NCI-H2196 (cell line): Measurements from ENCODE around the gene PTGIS.
A peak's percentile ranks its signal among the peaks of the same experiment; 100 is the strongest.

Experiments
- DNase-seq: peaks from one replicate; lab custom pipeline; 2025; ENCODE audit not compliant: unreplicated experiment; lab: John Stamatoyannopoulos, UW

PTGIS gene

DNA sequence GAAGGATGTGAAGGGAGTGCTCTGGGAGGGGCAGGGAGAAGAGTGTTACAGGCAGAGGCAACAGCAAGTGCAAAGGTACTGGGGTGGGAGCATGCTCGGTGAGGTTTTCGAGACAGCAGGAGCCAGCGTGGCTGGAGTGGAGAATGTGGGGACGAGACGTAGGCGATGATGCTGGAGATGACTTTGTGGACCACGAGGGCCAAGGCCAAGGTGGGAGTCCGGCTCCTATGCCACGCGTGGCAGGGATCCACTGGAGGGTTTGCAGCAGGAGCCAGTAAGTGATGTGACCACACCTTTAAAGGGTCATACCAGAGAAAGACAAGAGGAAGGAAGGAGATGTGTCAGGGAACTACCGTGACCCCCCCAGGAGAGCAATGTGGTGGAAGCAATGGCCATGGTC lies 7.3 kb downstream of the PTGIS start:
- no peak for DNase-seq

DNA sequence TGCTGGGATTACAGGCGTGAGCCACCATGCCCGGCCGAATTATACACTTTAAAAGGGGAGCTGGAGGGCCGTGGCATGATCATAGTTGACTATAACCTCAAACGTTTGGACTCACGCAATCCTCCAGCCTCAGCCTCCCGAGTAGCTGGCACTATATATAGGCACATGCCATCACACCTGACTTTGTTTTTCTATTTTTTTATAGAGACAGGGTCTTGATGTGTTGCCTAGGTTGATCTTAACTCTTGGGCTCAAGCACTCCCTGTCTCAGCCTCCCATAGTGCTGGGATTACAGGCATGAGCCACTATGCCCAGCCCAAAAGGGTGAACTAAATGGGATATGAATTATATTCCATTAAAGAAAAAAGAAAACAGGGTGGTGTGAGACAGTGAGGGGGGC lies 7.8 kb downstream of the PTGIS start:
- DNase-seq, result no peak

DNA sequence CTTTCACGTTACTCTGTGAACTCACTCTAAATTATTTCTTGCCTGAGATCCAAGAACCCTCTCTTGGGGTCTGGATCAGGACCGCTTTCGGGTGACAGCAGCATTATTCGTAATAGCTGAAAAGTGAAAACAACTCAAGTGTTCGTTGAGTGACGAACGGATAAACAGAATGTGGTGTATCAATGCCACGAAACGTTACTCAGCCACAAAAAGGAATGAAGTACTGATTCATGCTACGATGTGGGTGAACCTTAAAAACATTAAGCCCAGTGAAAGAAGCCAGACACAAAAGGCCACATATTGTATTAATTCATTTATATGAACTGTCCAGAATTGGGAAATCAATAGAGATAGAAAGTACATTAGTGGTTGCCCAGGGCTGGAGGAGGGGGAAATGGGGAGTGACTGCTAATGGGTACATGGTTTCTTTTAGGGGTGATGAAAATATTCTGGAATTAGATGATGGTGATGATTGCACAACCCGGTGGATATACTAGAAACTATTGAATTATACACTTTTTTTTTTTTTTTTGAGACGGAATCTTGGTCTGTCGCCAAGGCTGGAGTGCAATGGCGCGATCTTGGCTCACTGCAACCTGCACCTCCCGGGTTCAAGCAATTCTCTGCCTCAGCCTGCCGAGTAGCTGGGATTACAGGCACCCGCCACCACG lies 8.4 kb downstream of the PTGIS start:
- no peak for DNase-seq

DNA sequence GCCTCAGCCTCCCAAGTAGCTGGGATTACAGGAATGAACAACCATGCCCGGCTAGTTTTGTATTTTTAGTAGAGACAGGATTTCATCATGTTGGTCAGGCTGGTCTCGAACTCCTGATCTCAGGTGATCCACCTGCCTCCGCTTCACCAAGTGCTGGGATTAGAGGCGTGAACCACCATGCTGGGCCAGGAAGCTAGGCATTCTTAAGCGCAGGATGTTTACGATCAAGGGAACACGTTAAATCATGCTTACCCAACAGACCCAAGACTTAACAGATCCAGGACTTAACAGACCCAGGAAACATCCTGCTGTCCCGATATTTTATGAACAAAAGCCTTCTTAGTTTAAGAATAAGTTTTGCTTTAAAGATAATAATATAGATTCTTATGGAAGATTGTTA lies 9.1 kb downstream of the PTGIS start:
- DNase-seq, result no peak

DNA sequence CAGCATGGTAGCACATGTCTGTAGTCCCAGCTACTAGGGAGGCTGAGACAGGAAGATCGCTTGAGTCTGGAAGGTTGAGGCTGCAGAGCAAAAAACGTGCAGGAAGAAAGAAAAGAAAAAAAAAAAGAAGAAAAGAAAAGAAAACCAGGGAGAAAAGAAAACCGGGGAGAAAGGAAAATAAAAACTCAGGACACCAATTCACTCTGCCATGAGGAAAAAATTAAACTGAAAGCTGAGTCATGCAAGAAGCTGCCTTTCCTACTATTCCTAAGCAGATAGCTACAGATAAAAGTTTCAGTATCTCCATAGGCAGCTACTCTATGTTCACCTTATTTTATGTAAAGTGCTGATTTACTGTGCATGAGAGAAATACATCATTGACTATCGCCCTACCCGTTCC lies 10.5 kb downstream of the PTGIS start:
- DNase-seq, result no peak

DNA sequence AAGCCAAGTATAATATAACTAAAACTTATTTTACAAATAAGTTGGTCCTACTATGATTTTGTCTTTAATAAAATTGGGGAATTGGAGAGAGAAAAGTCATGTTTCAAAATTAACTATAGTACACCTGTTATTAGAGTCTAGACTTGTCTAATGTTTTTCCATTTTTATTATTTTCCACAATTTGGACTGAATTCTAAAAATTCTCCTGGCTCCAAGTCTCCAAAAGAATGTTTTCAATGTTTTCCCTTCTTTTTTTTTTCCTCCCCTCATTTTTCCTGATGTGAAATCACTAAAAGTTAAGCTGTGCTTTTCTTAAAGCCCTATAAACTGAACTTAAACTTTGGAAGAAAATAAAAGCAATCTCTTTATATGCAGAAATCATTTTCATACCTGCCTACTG lies 11.3 kb downstream of the PTGIS start:
- DNase-seq, result no peak

DNA sequence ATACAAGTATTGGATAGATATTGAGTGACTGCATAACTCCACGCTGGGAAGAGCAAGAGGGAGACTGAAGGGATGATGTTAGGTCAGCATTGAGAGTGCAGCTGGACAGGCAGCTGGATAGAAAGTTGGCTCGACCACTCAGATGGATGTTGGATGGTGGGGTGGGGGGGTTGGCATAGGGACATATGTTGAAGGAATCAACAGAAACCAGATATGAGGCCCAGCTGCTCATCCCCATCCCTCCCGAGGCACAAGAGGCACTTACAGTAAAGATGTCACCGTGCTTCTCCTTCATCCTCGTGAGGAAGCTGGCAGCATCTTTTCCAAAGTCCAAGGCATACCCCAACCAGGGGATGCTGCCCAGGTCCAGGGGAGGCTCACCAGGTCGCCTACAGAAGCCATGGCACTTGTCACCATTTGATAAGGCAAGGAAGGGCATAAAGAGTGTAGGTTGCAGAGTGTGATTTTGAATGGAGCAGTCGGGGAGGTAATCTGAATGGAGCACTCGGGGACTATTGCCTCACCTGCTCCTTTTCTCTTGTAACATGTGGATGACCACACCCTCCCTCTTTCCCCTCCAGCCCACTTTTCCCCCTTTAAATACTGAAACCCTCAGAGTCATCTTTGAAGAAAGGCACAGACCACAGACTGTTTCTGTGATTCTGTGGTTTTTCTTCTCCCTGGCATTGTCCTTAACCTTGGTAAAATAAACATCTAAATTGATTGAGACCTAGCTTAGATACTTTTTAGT lies 18.0 kb downstream of the PTGIS start:
- no peak for DNase-seq

DNA sequence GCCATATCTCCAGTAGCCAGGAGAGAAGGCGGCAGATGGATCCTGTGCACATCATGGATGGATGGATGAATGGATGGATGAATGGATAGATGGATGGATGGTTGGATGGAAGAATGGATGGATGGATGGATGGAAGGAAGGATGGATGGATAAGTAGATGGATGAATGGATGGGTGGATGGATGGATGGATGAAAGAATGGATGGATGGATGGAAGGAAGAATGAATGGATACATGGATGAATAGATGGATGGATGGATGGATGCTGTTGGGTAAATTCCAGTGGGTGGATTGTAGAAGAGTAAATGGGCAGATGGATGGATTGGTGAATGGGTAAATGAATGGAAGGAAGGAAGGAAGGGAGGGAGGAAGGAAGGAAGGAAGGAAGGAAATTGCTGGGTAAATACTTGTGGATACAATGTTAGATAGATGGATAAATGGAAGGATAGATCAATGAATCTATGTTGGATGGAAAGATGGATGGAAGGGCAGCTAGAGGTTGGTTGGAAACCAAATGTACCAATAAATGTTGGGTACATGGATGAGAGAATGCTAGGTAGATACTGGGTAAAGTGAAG lies 19.5 kb downstream of the PTGIS start:
- no peak for DNase-seq

DNA sequence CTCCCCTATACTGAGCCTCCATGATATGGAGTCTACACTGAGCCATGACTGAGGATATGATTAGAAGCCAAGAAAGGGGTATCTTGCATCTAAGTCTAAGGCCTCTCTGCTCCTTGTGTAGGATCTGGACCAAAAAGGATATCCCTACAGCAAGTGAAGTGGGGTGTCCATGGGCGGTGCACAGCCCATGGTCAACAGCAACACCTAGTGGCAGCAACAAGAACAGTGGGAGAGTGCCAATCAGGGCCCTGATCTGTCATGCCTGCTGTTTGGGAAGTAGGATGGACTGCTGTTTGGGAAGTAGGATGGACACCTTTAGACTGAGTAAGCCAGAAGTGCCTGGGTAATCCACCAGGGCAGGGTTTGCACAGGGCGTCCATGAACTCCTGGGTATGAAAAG lies 22.4 kb downstream of the PTGIS start:
- DNase-seq, result no peak

DNA sequence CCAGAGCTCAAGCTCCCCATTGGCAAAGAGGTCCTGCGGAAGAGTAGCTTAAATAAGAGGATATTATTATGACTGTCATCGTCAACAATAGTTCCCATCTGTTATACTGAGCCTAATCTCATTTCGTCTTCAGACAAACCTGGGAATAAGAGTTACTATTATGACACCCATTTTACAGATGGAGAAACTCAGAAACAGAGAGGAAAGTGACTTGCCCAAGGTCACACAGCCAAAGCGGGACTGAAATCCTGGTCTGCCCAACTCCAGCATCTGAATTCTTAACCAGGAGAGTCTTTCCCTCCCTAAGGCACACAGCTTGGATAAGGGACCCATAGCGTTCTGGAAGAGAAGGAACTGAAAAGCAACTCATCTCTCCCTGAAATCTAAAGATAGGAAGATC lies 23.4 kb downstream of the PTGIS start:
- DNase-seq, result no peak

DNA sequence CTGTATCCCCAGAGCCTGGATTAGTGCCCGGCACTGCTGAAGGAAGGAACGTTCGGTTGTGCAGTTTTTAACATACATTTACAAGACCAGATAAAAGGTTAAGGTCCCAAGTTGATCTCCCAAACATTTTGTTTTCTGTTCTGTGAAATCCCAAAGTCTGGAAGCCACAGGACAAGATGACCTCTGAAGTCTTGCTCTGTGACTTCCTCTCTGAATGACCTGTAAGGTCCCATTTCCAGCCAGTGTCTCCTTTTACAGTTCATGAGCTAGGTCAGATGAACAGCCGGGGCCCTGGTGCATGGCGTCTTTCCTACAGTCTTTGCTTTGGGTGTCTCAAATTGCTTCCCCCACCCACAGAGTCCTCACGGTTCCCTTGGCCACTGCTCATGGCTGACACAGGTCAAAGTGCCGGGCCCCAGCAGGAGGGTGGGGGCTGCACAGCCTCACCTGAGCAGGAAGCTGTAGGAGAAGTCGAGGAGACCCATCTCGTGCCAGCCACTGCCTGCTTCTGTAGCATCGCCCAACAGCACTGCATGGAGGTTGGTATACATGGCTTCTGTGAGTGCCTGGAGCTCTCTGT lies 24.0 kb downstream of the PTGIS start:
- no peak for DNase-seq

DNA sequence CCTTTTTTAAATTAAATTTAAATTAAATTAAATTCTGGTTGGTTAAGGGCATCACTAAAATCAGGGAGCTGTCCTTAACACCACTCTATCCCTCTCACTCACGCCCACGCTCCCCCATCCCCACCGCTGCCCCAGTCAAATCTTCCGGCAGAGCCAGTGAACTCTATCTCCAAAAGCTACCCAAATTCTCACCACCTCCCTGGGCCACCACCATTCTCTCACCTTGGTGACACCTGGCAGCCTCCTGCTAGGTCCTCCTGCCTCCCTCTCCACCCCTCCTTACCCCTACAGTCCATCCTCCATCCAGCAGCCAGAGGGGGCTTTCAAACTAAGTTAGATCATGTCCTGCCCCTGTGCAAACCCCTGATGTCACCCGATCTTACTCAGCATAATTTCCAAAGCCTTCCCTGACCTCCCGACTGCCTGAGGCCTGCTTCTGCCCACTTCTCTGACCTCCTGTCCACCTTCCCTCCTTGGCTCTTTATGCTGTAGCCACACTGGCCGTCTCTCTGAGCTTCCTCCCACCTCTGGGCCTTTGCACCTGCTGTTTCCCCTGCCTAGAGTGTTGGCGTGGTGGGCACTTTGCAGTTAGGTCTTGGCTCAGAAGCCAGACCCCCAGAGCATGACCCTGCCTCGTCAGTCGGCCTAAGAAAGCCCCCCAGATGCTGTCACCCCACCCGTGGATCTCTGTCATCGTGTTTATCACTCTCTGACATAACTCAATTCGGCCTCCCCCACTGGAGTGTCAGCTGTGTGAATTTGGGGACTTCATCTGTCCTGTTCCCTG lies 24.7 kb downstream of the PTGIS start:
- no peak for DNase-seq

DNA sequence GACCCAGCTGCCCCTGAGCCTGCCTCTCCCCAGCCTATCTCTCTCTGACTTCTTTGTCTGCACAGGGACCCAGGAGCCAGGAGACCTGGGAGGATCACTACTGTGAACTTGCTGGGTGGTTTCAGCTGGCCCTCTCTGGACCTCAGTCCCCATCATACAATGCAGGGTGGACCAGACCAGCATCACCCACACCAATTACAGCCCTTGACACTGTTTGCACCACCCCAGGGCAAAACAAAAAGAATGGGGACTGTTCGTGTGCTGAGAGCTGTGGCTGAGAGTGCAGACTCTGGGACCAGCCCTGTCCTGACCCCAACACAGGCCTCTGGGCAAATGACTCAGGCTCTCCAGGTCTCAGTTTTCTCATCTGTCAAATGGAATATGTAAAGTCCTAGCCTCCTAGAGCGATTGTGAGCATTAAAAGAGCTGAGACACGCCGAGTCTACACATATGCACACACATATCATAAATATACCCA lies 25.4 kb downstream of the PTGIS start:
- DNase-seq, result no peak

DNA sequence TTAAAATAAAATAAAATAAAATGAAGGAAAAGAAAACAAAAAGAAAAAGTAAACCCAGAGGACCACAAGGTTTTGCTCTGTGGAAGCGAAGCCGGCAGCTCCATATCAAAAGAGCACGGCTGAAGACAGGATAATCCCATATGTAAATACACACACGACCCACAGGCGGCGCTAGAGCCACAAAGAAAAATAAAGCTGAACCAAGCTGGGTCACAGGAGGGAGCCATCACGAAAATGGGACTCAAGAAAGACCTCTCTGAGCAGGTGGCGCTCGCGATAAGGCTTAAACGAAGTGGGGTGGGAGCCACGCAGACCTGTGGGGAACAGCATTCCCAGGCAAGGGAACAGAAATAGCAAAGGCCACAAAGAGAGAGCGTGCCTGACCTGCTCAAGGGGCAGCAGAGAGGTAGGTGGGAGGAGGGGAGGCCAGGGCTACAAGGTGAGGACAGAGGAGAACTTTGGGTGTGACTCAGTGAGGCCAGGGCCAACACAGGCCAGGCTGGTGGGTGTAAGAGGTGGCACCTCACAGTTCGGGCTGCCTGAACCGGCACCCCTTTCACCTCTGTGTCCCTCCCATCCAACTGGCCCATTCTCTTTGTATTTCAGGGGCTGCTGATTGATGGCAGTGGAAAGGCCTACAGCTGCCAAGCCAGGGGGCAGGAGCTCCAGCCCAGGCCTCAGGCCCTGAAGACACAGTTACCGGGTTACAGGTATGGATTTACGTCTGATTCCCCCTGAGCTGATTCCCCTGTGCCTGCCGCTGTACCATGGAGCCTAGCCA lies 26.0 kb downstream of the PTGIS start:
- peak; percentile 85 for DNase-seq

DNA sequence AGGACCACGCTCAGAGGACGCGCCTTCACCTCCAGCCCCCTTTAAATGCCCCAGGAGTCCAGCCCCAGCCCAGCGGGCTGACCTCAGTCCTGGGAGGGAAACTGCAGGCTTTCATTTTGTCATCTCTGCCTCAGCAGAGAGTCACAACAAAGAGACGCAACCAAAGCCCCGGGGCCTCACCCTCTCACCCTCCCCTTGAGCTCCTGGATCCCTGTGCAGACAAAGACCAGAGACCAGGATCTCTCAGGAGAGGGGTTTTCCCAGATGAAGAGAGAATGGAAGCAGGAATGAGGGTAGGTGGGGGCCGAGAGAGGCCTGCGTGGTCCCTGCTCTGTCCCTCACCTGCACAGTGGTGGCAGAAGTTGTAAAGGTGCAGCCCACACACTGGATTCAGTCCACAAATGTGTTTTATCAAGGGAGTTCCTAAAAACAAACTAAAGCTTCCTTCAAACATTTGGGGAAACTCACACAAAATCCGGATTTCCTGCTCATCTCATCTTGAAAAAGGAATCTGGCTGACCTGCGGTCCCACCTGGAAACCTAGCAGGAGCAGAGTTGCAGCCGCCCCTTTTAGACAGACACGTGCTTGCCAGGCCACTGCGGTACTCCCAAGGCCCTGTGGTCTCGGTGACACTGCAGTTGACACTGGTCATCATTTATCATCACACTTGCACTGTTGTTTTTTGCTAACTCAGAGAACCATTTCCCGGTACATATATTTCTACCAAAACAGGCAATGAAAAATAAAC lies 27.1 kb downstream of the PTGIS start:
- DNase-seq, result no peak

DNA sequence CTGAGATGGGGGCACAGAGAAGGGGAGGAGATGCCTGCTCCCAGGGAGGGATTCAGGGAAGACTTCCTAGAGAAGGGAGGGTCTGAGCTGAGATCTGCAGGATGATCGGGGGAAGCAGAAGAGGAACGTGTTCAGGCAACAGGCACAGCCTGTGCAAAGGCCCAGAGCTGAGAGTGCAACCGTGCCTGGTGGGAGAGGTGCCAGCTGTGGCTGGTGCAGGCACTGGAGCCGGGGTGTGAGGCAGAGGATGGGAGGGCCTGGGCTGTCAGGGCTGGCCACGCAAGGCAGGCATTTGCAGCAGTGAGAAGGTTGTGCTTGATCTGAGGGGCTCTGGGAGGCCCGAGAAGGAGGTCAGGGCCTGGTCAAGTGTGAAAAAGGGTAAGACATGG lies 27.7 kb downstream of the PTGIS start:
- DNase-seq, result no peak

DNA sequence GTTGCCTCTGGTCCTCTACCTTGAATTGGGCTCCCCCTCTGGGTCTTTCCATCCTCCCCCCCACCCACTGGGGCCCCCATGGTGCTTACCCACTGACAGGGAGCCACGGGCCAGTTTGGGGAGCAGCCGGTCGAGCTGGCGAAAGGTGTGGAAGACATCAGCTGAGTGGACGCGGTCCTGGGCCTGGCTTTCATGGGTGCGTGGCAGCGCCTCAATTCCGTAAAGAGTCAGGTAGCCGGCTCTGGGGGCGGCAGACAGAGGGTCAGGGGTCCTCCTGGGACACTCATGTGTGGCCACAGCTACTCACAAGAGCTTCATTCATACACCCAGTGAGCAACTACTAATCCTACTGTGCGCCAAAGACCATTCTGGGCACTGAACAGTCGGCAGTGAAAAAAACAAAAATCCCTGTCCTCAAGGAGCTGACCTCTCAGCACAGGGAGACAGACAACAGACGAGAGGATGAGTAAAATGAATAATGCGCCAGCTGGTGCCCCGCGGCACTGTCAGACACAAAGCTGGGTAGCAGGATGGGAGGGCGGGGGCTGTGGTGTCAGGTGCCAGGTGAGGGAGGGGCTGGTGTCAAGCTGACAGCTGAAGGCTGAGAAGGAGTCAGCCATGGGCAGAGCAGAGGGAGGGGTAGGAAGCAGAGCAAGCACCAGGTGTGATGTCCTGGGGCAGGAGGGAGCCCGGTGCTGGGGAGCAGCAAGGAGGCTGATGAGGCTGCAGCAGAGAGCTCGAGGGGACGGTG lies 28.3 kb downstream of the PTGIS start:
- DNase-seq, result no peak

DNA sequence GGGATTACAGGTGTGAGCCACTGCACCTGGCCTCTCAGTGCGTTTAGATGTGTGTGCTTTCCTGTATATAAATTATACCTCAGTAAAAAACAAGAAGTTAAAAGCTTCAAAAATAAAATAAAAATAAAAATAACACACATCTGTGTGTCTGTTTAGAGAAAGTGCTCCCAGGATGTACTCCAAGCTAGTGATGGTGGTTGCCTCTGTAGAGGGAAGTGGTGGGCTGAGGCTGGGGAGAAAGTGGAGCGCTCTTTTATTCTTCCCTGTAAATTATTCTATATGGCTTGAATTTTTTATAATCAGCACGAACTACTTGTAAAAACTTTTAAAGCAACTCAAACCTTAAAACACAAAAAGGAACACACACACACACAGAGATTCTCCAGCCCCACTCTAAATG lies 29.0 kb downstream of the PTGIS start:
- no peak for DNase-seq

DNA sequence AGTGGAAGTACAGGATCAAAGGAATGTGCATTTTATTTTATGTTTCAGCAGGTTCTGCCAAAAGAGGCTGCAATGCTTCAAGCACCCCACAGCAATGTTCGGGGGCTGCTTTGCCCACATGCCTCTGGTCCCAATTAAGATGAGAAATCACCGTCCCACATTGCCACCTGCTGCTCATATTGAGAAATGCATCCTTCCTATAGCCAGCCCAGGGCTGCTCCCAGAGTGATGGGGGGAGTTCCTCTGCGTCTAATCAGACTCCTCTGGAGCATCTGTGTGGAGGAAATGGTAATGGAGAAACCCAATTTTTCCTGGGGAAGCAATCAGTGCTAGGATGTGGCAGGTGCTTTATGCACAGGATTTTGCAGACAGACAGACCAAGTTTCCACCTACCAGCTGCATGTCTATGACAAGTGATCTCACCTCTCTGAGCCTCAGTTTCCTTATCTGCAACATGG lies 33.7 kb downstream of the PTGIS start:
- DNase-seq, result peak; percentile 65
